Measurements from ENCODE around the gene CAMTA1.

CAMTA1 gene

DNA sequence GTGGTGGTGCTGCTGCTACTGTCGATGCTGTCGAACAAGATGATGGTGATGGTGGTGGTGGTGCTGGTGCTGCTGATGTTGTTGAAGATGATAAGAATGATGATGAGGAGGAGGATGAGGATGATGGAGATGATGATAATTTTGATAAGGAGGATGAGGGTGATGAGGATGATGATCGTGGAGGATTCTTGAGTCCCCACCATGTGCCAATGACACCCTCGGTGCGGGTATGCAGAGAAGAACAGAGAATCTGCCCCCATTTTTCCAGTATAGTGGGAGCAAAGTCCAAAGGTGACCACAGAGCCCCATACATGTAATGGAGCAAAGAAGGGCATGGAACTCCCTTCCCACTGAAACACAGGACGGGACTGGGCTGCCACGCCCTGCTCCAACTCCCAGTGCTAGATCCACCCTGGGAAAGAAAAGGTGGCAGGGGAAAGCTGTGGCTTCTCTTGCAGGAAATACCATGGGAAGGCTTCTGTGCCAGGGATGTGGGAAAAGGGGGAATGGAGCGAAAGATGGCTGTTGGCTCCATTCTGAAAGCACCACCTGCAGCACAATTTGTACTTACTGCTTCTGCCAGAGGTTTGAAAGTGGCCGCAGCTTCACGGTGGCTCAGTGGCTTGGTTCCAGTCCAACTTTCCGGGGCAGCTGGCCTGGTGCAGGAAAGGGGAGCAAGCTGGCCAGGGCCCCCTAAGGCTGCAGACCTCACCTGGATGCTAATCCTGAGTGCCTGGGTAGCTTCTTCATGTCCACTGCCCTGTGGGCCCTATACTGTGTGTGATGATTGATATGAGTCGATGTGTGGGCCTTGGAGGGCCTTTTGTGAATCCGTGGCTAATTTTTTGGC is 598.6 kb downstream of the CAMTA1 start:
- DNase-seq, result no peak

DNA sequence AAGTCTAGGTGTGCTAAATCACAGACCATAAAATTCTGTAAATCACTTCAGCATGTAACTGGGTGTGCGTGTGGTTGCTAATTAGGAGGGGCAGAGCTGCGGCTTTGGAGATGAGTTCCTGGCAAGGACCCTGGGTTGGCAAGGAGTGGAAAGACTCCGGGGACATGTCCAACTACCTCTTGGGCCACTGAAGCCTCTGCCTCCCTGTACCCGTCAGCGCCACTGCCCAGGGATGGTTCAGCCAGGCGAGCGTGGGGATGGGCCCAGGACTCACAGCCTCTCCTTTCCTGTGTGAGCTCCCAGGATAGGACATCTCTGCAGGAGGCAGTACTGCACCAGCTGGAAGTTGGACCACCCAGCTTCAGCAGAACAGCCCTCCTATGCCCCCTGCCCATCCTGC is 599.4 kb downstream of the CAMTA1 start:
- DNase-seq, result no peak

DNA sequence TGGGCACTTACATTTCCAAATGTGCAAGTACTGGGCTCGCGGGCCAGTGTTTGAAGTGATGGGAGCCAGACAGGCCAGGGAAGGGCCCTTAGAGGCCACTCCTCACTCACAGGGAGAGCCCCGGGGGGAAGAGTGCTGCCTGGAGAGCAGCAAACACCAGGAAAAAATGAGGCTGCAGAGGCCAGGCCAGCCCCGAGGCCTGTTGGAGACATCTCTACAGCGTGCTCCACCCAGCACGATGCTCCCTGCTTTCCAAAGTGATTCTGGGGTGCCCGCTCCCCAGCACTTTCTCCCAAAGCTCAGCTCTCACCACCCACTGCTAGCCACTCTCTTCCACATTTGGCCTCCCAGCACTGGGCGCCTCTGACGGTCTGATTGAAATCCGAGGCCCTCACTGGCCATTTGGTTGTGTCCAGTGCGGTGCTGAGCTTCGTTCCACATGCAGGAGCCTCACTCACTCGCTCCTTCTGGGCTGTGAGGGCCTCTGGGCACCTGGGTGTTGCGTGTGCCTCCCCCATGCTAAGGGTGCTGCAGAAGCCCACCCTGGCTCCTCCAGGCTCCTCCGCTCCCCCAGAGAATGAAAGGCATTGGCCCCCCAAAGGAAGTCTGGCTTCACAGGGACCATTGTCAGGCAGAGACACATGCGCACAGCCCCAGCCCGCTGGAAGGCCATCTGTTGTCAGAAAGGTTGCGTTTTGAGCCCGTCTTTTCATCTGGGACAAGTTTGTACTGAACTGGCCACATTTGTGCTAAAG is 600.4 kb downstream of the CAMTA1 start:
- no peak for DNase-seq

DNA sequence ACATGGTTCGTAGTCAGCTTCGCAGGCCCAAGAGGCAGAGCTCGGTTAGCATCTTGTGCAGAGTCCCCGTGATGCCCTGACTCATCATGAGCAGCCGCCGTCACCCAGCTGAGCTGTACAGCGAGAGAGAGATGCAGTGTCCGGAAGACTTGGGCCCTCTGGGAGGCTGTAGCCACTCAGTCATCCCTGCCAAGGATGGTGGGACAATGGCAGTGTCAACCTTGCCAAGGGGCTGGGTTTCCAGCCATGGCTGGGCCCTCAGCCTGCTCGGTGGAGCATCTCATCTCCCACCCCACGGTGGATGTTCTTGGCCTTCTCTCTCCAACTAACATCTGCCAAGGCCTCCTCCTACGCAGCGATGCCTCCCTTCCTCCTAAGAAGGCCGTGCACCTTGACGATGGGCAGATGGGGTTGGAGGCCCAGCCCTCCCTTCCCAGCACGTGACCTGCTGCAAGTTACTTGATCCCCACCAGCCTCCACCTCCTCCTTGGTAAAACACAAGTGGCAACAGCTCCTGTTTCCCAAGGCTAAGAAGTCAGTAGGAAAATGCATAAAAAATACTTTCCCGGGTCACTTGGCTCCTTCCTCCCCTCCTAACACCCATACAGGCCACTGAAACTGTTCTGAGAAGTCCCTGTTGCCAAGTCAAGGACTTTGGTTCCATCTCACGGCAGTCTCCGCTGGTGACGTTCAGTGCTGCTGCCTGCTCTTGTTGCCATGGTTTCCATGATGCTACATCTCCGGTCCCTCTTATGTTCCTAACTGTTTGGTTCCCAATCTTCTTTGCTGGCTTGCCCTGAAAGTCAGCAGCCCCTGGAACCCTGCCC is 601.2 kb downstream of the CAMTA1 start:
- DNase-seq, result no peak

DNA sequence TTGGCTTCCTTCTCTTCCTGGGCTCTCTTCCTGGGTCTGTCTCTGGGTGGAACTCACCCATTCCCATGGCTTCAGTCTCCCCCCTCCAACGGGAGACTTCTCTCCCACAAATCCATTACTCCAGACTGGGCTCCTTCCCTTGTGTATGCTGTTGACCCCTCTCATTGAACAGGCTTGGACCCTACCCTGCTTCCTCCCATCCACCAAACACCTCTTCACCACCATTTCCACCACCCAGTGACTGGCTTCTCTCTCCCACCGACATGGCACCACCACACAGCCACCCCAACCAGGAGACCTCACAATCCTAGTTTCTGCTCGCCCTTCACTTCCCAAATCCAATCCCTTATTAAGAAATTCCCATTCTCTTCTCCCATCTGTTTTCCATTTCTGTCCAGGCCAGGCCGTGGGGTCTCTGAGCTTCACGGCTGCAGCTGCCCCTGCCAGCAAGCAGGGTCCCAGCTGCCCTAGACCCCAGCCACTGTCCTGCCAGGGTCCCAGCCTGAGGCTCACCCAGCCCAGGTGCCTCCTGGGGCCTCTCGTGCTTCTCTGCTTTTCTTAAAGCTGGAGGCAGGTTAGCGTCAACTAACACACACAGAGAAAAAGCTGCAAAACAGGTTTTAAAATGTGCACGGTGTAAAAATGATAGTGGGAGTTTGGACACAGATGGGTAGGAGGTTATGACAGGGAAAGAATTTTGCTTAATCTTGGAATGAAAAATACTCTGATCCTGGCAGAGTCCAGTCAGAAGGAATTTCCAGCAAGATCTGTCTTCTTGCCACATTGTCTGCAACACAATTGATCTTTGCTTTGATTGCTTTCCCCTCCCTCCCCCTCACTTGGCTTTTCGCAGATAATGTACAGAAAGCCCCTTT is 602.0 kb downstream of the CAMTA1 start:
- DNase-seq, result no peak

DNA sequence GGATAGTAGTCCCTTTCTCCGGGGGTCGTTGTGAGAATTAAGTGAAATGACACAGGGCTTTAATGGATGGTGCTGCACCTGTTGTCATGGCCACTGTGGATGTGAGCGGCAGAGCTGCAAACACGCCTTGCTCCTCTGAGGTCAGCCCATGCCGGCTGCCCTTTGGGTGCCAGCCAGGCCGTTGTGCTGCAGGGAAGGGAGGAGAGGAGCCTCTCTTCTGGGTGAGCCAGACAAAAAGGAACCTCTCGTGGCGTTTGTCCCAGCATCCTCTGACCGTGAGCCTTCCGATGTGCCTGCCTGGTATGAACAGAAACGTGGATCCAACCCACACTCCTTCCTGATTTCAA is 602.9 kb downstream of the CAMTA1 start:
- DNase-seq, result no peak

DNA sequence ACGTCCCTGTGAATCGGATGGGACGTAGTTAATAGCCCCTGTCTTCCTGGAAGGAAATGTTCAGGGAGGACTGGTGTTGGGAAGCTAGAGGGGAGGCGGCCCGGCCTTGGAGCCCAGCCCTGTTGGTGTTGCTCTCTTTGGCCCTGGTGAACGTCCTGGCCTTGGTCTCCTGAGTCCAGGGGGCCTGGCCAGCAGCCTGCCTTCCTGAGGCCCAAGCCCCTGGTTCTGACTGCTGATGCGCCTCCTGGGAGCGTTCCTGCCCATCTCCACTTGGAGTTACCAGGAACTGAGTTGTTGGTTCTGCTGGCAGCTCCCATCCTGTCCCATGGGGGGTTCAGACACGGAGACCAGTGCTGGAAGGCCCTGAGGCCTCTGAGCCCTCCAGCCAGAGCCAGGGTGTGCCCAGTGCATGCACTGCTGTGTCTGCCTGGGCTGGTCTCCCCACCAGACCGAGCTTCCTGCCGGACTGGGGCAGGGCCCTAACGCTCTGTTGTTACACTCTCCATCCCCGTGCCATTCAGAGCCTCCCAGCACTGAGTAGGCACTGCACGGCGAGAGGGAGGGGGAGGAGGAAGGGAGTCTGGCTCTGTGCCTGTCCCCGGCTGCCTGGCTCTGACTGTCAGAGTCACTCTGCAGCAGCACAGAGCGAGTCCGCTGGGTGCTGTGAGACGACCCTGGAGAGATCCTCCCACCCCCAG is 603.4 kb downstream of the CAMTA1 start:
- DNase-seq, result no peak

DNA sequence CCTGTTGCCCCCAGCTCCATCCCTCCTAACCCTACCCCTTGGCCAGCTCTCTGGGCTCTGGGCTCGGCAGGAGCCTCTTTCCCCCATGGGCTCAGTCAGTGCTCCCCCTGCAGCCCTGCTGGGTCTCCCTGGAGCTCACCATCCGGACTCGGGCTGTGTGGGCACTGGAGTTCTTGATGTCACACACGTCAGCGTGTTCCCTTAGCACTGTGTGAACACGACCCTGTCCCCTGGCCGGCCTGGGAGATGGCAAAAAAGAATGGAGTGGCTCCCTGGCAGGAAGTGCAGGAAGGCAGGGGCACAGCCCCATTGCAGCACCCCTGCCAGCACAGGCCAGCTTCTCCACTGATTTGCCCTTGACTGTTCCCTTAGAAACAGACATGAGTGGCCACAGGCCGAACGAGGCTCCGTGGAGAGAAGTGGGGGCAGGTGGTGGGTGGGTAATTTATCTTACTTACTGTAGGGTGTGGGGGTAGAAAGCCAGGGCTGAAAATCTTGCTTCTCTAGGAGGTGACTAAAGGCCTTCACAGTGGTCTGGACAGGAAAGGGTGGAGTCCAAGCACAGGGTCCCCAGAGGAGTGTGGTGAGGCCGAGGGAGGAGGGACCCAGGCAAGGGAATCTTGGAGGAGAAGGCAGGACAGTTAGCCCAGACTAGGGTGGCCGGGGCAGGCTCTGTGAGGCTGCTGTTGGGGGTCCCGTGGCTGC is 604.1 kb downstream of the CAMTA1 start:
- no peak for DNase-seq

DNA sequence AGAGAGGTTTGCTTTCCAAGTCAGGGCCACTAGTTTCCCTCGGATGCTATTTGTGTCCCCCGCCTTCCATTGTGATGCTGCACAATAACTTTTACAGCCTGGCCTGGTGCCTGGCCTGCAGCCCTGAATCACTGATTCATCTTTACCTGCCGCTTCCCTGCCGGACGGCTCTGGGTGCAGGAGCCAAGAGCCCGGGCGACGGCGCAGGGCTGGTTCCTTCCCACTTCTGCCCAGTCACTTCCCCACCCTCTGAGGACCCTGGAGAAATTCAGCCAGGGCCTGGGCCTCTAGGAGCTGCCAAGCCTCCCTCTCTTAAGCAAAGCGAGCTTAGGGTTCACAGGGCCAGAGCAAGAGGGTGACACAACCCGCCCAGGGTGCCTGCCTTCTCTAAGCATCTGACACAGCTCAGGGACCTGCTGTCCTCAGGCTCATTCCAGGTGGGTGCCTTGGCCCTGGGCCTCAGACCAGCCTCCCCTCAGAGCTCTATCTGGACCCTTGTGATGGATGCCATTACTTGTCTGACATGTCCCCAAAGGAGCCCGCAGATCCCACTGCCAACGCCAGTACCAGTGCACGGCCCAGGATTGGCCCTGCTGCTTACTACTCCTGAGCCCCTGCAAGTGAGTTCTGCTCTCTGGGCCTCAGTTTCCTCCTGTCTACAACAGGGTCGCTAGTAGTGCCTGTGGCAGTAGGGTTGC is 604.8 kb downstream of the CAMTA1 start:
- DNase-seq, result no peak

DNA sequence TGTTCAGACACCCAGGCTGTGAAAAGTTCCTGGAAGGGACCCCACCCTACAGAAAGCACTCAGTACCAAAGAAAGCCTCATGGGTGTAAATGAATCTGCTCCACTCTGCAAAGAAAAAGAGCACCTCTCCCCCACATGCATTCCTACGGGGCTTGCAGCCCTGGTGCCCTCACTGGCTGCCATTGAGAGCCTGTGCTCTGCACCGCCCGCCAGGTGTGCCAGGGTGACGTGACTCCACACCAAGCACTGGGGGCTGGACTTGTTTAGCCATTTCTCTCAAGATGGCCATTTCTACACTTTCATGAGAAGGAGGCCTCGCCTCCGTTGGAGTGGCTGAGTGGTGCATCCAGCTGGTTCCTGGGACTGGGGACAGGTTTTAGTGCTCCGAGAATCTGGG is 605.3 kb downstream of the CAMTA1 start:
- no peak for DNase-seq

DNA sequence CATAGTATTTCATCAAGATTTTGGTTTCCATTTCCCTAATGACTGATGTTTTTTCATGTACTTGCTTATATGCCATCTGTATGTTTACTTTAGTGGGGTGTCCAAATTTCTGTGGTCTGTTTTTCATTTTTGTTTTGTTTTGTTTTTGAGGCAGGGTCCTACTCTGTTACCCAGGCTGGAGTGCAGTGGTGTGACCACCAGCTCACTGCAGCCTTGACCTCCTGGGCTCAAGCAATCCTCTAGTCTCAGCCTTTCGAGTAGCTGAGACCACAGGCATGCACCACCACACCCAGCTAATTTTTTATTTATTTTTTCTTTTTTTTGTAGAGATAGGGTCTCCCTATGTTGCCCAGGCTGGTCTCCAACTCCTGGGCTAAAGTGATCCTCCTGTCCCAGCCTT is 607.9 kb downstream of the CAMTA1 start:
- no peak for DNase-seq

DNA sequence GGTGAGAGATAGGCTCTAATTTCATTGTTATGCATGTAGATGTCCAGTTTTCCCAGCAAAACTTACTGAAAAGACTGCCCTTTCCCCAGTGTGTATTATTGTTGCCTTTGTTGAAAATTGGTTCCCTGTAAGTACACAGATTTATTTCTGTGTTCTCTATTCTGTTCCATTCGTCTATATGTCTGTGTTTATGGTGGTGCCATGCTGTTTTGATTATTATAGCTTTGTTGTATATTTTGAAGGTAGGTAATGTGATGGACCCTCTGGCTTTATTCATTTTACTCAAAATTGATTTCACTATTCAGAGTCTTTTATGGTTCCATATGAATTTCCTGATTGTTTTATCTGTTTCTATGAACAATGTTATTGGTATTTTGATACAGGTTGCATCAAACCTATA is 610.0 kb downstream of the CAMTA1 start:
- DNase-seq, result no peak

DNA sequence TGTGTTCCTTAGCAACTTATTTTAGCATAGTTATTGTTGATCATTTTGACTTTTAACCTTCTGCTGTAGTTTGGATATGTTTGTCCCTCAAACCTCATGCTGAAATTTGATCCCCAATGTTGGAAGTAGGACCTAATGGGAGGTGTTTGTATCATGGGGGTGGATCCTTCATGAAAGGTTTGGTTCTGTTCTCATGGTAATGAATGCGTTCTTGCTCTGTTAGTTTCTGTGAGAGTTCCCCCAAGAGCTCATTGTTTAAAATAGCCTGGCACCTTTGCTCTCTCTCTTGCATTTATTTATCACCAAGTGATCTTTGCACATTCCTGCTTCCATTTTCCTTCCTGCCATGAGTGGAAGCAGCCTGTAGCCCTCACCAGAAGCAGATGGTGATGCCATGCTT is 613.7 kb downstream of the CAMTA1 start:
- DNase-seq, result no peak

DNA sequence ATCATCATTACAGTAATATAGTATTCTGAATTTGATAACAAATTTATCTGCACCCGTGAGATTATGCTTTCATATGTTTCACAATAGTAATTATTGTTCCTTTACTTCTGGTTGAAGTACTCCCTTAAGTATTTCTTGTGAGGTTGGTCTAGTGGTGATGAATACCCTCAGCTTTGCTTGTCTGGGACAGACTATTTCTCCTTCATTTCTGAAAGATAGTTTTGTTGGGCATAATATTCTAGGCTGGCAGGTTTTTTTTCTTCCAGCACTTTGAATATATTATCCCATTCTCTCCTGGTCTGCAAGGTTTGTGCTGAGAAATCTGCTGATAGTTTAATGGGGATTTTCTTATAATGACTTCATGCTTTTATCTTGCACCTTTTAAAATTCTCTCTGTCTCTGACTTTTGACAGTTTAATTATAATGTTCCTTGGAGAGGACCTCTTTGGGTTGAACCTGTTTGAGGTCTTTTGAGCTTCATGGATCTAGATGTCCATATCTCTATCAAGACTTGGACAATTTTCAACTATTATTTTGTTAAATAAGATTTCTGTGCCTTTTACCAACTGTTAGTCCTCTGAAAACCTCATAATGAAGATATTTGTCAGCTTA is 614.4 kb downstream of the CAMTA1 start:
- no peak for DNase-seq

DNA sequence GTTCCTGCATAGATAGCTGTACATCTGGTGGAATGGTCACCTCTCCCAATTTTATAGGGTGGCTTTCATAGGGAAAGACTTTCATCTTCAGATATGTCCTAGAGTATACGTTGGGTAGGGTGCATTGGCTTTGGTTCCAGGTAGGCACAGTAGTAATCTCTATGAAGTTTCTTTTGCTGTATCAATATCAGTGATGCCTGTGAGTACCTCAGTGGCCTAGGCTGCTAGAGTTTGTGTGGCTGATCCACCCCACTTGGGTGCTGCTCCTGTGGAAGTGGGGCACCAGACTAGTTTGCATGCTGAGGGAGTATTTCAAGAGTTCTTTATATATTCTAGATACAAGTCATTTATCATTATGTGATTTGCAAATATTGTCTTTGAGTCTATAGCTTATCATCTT is 615.3 kb downstream of the CAMTA1 start:
- DNase-seq, result no peak

DNA sequence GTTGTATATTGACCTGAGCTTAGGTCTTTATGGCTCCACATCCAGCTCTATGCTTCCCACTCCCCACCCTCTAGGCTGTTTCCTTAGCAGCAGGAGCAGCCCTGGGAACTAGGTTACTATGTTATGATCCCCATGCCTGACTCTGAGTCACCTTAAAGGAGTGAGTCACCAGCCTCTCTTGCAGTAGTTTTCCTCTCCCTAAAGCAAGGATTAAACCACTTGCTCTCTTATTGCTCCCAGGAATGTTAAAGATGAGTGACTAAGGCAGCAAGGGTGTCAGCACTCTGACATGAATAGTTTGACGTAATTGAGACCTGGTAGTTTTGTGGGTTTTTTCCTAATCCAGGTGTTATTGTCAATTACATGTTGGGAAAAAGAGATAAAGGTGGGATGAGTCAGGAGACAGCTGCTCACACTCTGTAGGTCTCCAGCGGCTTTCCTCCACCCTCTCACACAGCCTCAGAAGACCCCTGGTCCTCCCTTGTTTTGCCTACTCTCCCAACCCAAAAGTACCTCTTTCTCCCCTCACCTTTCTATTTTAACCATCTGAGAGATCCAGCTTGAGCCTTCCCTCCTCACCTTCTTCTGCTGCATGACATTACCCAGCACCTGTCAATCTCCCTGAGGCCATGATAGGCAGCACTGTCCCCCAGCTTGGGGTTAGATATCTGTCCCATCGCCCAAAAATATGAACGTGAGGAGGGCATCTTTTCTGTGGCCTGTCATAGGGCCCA is 616.7 kb downstream of the CAMTA1 start:
- DNase-seq, result no peak

DNA sequence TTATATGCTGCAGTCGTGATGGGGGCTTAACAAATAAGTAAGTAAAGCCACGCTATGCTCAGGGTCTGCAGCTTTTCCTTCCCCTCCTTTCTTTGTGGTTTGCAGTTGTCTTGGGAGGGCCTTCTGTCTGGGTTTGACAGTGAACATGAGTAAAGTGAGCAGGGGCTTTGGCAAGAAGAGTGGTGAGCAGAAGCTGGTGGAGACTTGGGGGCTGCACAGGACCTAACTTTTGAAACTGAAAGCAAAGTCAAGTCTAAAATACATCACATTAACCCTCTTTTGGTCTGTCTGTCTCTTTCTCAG is 617.2 kb downstream of the CAMTA1 start:
- DNase-seq, result no peak

DNA sequence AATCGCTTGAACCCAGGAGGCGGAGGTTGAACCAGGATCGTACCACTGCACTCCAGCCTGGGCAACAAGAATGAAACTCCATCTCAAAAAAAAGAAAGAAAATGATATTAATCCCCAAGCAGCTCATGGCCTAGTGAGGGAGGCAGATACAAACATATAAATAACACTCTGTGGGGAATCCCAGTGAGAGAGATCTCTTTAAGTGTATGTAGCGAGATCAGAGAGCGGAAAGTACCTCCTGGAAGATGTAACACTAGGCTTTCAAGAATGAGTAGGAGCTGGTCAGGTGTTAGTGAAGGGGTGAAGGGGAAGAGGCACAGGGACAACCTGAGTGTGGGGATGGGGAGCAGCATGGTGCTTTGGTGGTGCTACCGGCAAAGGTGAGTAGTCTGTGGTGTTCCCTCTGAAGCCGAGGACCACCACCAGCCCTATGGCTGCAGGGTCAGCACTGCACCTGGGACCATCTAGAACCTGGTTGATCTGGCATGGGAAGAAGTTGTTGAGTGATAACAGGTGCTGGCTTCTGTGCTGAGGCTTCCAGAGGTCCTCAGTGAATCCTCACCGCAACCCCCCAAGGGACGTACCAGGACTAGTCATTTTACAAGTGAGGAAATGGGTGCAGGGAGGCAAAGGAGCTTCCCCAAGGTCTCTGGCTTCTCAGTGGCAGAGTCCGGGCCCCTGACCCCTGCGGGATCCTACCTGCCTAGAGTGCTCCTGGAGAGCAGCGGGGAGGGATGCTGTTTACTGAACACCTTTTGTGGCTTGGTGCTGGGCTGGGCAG is 618.2 kb downstream of the CAMTA1 start:
- DNase-seq, result no peak
